Tibial artery (tissue), 4 donors: ENCODE results near the gene CEBPG.

Source experiments
- DNase-seq, 2 donors: peaks; one replicate each; pipeline ENCODE4 v3.0.0-alpha.2; 2019
- H3K27ac ChIP-seq, 2 donors: fragments of 200-600 bp; sonication (generic) in 1 of 2; 1 replicate in 1 of 2; 2 replicates in 1 of 2; pipeline ENCODE4 v1.5.1; 2018 to 2019; ENCODE audit warnings: mild to moderate bottlenecking in 1 of 2
- H3K27me3 ChIP-seq, 2 donors: fragments of 200-600 bp; sonication (generic) in 1 of 2; one replicate each; pipeline versions ENCODE4 v1.5.1 to v1.6.0; 2016 to 2019
- H3K36me3 ChIP-seq, 3 donors: fragments of 200-600 bp; sonication (generic) in 2 of 3; one replicate each; pipeline ENCODE4 v1.5.1; 2016 to 2019; ENCODE audit warnings: mild to moderate bottlenecking in 2 of 3
- H3K4me1 ChIP-seq, 4 donors: fragments of 200-600 bp; sonication (generic) in 2 of 4; 1 replicate in 3 of 4; 2 replicates in 1 of 4; pipeline ENCODE4 v1.5.1; 2016 to 2019
- H3K4me3 ChIP-seq, 2 donors: fragments of 200-600 bp; sonication (generic) in 1 of 2; 1 replicate in 1 of 2; 2 replicates in 1 of 2; pipeline ENCODE4 v1.5.1; 2018 to 2019; ENCODE audit warnings: mild to moderate bottlenecking in 2 of 2
- H3K9me3 ChIP-seq, 3 donors: fragments of 200-600 bp; sonication (generic) in 1 of 3; one replicate each; pipeline ENCODE4 v1.5.1; 2016 to 2019
- intact Hi-C: fragments of 100-400 bp; cut with DNase I; formaldehyde crosslinking; loops from one replicate; pipeline ENCODE4 v1.15.0; 2023; ENCODE audit warnings: low total_unique reads
- TF ChIP-seq, protein P1 (sequence below), 2 experiments: fragments of 200-600 bp in 1 of 2; fragments of 450-650 bp in 1 of 2; IDR thresholded peaks; one replicate each; pipeline ENCODE4 v1.5.1; 2017 to 2019; ENCODE audit warnings: antibody characterized with exemption in 2 of 2, mild to moderate bottlenecking in 1 of 2, moderate library complexity in 1 of 2

The CEBPG gene

DNA sequence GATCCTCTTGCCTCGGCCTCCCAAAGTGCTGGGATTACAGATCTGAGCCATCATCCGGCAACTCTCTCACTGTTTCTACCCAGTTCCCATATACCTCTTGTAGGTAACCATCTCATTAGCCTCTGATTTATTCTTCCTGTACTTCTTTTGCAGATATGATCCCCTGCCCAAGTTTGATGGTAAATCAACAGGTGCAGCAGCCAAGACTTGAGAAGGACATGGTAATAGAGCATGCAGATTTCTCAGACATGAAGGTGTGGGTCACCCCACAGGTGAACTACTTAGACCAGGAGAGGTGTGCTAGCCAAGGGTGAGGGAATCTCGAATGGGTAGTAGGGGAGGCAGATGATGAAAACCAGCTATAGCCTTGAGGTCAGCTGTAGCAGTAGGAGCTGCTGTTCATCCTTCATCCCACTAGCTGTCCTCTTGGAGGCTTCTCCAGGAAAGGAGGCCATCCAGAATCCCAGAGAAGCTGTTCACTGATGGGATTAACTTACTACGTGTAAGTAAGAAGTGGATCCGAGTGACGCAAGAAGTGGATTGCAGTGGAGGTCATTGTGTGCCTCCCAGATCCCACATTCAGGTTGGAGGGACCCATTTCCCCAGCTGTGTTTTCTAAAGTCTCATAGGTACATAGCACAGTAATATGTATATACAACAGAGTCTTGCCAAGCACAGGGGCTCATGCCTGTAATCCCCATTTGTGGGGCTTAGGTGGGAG is 10.8 kb upstream of the CEBPG start:
- intact Hi-C loops, result no loop called here
- Histone ChIP-seq H3K27me3 (no peaks in the 10 kb centered on the region), H3K36me3 (no peaks in the 10 kb centered on the region), H3K4me3 (no peak overlapping the region), H3K4me1 (peaks cover 0 to 9% (median 2%) of the 10 kb centered on the region in 4 donors), H3K27ac (no peak overlapping the region), H3K9me3 (no peaks in the 10 kb centered on the region)
- no peak for DNase-seq
- TF ChIP-seq, protein P1, sequence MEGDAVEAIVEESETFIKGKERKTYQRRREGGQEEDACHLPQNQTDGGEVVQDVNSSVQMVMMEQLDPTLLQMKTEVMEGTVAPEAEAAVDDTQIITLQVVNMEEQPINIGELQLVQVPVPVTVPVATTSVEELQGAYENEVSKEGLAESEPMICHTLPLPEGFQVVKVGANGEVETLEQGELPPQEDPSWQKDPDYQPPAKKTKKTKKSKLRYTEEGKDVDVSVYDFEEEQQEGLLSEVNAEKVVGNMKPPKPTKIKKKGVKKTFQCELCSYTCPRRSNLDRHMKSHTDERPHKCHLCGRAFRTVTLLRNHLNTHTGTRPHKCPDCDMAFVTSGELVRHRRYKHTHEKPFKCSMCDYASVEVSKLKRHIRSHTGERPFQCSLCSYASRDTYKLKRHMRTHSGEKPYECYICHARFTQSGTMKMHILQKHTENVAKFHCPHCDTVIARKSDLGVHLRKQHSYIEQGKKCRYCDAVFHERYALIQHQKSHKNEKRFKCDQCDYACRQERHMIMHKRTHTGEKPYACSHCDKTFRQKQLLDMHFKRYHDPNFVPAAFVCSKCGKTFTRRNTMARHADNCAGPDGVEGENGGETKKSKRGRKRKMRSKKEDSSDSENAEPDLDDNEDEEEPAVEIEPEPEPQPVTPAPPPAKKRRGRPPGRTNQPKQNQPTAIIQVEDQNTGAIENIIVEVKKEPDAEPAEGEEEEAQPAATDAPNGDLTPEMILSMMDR (IDR thresholded peaks at IDR 0.05), result no peak

DNA sequence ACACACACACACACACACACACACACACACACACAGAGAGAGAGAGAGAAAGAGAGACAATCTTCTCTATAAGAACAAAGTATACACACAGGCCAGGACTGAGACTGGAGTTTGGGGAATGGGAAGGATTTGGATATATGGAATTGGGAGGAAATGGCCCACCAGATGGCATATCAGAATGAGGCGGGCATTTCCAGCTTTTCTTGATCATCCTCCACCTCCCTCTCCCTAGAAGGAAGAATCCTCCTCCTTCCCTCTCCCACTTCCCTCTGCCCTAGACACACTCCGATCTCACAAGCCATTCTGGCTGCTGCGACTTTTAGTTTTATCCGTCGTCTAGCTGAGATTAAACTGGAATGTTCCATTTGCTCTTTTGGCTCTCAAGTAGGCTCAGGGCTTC is 10.0 kb upstream of the CEBPG start:
- Histone ChIP-seq H3K36me3 (no peaks in the 10 kb centered on the region), H3K27me3 (no peaks in the 10 kb centered on the region), H3K27ac (no peak overlapping the region), H3K4me1 (peaks cover 0 to 1% (median 0%) of the 10 kb centered on the region in 4 donors), H3K4me3 (no peak overlapping the region), H3K9me3 (no peaks in the 10 kb centered on the region)
- TF ChIP-seq, protein P1 (IDR thresholded peaks at IDR 0.05), result no peak
- intact Hi-C loops, result no loop called here
- DNase-seq, result no peak

DNA sequence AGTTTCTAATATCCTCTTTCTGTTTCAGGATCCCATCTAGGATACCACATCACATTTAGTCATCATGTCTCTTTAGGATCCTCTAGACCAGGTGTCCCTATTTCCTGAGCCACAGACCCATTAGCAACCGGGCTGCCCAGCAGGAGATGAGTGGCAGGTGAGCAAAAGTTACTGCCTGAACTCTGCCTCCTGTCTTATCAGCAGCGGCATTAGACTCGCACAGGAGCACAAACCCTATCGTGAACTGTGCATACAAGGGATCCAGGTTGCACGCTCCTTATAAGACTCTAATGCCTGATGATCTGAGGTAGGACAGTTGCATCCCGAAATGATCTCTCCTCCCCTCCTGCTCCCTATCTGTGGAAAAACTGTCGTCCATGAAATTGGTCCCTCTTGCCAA is 7.8 kb upstream of the CEBPG start:
- TF ChIP-seq, protein P1 (IDR thresholded peaks at IDR 0.05), result no peak
- H3K27me3 ChIP-seq, result no peaks in the 10 kb centered on the region
- DNase-seq, result no peak
- H3K9me3 ChIP-seq, result no peaks in the 10 kb centered on the region
- no peaks in the 10 kb centered on the region for H3K4me1 ChIP-seq
- intact Hi-C loops, result no loop called here
- no peak overlapping the region for H3K27ac ChIP-seq
- H3K36me3 ChIP-seq, result no peaks in the 10 kb centered on the region
- no peak overlapping the region for H3K4me3 ChIP-seq

DNA sequence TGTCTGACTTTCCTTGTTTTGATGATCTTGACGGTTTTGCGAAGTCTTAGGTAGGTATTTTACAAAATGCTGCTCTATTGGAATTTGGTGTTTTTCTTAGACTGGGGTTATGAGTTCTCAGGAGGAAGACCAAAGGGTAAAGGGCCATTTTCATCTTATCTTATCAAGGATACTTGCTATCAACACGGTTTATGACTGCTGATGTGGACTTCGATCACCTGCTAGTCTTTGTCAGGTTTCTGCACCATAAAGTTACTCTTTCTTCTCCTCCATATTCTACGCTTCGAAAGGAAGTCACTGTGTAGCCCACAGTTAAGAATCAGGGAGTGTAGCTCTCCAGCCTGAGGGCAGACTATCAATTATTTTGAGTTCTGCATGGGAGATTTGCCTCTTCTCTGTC is 7.4 kb upstream of the CEBPG start:
- intact Hi-C loops, result no loop called here

DNA sequence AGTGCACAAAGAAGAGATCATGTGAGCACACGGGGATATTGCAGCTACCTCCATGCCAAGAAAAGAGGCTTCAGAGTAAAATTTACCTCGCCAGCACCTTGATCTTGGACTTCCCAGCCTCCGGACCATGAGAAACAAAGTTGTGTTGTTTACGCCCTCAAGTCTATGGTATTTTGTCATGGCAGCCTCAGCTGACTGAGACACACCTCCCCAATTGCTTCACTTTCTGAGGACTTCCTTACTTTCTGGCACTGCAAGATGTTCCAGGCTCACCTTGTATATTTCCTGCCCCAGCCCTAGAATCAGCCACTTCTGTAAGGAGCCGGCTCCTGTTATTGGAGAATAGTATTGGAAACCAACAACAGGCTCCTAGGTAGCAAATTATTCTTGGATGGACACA is 6.6 kb upstream of the CEBPG start:
- H3K27me3 ChIP-seq, result no peaks in the 10 kb centered on the region
- no peaks in the 10 kb centered on the region for H3K4me1 ChIP-seq
- no peak overlapping the region for H3K27ac ChIP-seq
- no peak for DNase-seq
- H3K9me3 ChIP-seq, result no peaks in the 10 kb centered on the region
- no peak overlapping the region for H3K4me3 ChIP-seq
- H3K36me3 ChIP-seq, result no peaks in the 10 kb centered on the region
- intact Hi-C loops, result no loop called here
- TF ChIP-seq, protein P1 (IDR thresholded peaks at IDR 0.05), result no peak

More for the DNA sequence above, 7.4 kb upstream of the CEBPG start:
- Histone ChIP-seq H3K9me3 (no peaks in the 10 kb centered on the region), H3K36me3 (no peaks in the 10 kb centered on the region), H3K4me1 (no peaks in the 10 kb centered on the region), H3K4me3 (no peak overlapping the region), H3K27me3 (no peaks in the 10 kb centered on the region), H3K27ac (no peak overlapping the region)
- TF ChIP-seq, protein P1 (IDR thresholded peaks at IDR 0.05), result no peak
- DNase-seq, result no peak
